ENCODE data around the gene IGSF9B.

Gene IGSF9B

GRCh38 chr11:133955945-133956421 lies 785 bp downstream of the IGSF9B start:
- DNase-seq (ENCODE audit: low spot score), result no peak

- no peak for DNase-seq (ENCODE audit: low spot score)
These were observed 1.5 kb downstream of the IGSF9B start for GRCh38 chr11:133955081-133955891.

- DNase-seq (ENCODE audit: low spot score), result no peak
These were observed 2.8 kb downstream of the IGSF9B start for GRCh38 chr11:133953999-133954398.

- DNase-seq (ENCODE audit: low spot score), result no peak
These were observed 3.2 kb downstream of the IGSF9B start for GRCh38 chr11:133953547-133953946.

- no peak for DNase-seq (ENCODE audit: low spot score)
These were observed 4.3 kb downstream of the IGSF9B start for GRCh38 chr11:133952199-133953190.

- DNase-seq (ENCODE audit: low spot score), result no peak
These were observed 5.2 kb downstream of the IGSF9B start for GRCh38 chr11:133951327-133952198.

- no peak for DNase-seq (ENCODE audit: low spot score)
These were observed 5.9 kb downstream of the IGSF9B start for GRCh38 chr11:133950874-133951326.

GRCh38 chr11:133950421-133950820 lies 6.3 kb downstream of the IGSF9B start:
- no peak for DNase-seq (ENCODE audit: low spot score)

- no peak for DNase-seq (ENCODE audit: low spot score)
These were observed 7.6 kb downstream of the IGSF9B start for GRCh38 chr11:133949129-133949528.

GRCh38 chr11:133948711-133949110 lies 8.1 kb downstream of the IGSF9B start:
- DNase-seq (ENCODE audit: low spot score), result no peak

- no peak for DNase-seq (ENCODE audit: low spot score)
These were observed 9.4 kb downstream of the IGSF9B start for GRCh38 chr11:133947321-133947756.

GRCh38 chr11:133946541-133947318 lies 10.0 kb downstream of the IGSF9B start:
- no peak for DNase-seq (ENCODE audit: low spot score)

GRCh38 chr11:133946051-133946450 lies 10.7 kb downstream of the IGSF9B start:
- no peak for DNase-seq (ENCODE audit: low spot score)

- DNase-seq (ENCODE audit: low spot score), result no peak
These were observed 11.4 kb downstream of the IGSF9B start for GRCh38 chr11:133945087-133945974.

GRCh38 chr11:133943950-133944698 lies 12.6 kb downstream of the IGSF9B start:
- no peak for DNase-seq (ENCODE audit: low spot score)

- no peak for DNase-seq (ENCODE audit: low spot score)
These were observed 14.2 kb downstream of the IGSF9B start for GRCh38 chr11:133942577-133942976.

GRCh38 chr11:133941546-133941945 lies 15.2 kb downstream of the IGSF9B start:
- no peak for DNase-seq (ENCODE audit: low spot score)

GRCh38 chr11:133940034-133940433 lies 16.7 kb downstream of the IGSF9B start:
- no peak for DNase-seq (ENCODE audit: low spot score)

GRCh38 chr11:133939558-133939957 lies 17.2 kb downstream of the IGSF9B start:
- no peak for DNase-seq (ENCODE audit: low spot score)
